Nephron (organoid): ENCODE results near the gene NDUFC1.
"Not testable (repeated sequence)": the region's sequence is repeated elsewhere in the genome, so short reads cannot be mapped to it uniquely, and the experiment has no call there.

ENCODE experiments used
- H3K27ac Mint-ChIP-seq, 3 experiments: 2 replicates each; pipeline ENCODE4 v1.8.0; 2020; ENCODE audit warnings: mixed read lengths in 3 of 3, mild to moderate bottlenecking in 2 of 3, moderate library complexity in 1 of 3
- H3K27me3 Mint-ChIP-seq: 2 replicates; pipeline ENCODE4 v1.8.0; 2021; ENCODE audit warnings: low read depth, mild to moderate bottlenecking, moderate library complexity, mixed read lengths
- H3K36me3 Mint-ChIP-seq: 2 replicates; pipeline ENCODE4 v1.8.0; 2020; ENCODE audit warnings: low read depth, mixed read lengths
- H3K4me1 Mint-ChIP-seq: 2 replicates; pipeline ENCODE4 v1.8.0; 2020; ENCODE audit warnings: mixed read lengths
- H3K4me3 Mint-ChIP-seq, 3 experiments: 2 replicates each; pipeline ENCODE4 v1.8.0; 2020; ENCODE audit warnings: mild to moderate bottlenecking in 3 of 3, mixed read lengths in 3 of 3, moderate library complexity in 2 of 3
- H3K9me3 Mint-ChIP-seq: 2 replicates; pipeline ENCODE4 v1.8.0; 2020; ENCODE audit warnings: mixed read lengths
- TF ChIP-seq, protein P1 (sequence below), 3 experiments: fragments of 200-600 bp; sonication (generic); IDR thresholded peaks; one replicate each; pipeline ENCODE4 v1.5.0; 2021; ENCODE audit warnings: antibody characterized with exemption in 3 of 3; ENCODE audit not compliant: unreplicated experiment in 3 of 3

Gene NDUFC1

DNA sequence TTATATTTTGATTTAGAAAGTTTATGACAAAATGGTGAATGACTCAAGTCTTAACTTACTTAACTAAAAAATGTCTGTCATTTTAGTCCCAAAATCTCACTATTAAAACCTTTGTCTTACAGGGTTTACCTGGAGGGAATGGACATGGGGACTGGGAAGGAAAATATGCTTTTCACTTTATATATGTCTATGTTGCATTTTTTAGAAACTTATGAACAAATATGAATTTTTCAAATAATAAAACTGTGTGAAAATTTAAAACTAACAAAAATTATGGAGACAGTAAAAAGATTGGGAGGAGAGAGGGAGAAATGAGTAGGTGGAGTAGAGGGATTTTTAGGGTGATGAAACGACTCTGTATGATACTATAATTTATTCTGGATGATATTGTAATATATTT lies 28.4 kb downstream of the NDUFC1 start:
- Mint-ChIP-seq H3K4me3 (no peak overlapping the region), H3K4me1 (peaks cover 2% of the 10 kb centered on the region), H3K27me3 (peaks cover 25% of the 10 kb centered on the region), H3K27ac (no peak overlapping the region), H3K9me3 (no peaks in the 10 kb centered on the region), H3K36me3 (no peaks in the 10 kb centered on the region)
- TF ChIP-seq, protein P1, sequence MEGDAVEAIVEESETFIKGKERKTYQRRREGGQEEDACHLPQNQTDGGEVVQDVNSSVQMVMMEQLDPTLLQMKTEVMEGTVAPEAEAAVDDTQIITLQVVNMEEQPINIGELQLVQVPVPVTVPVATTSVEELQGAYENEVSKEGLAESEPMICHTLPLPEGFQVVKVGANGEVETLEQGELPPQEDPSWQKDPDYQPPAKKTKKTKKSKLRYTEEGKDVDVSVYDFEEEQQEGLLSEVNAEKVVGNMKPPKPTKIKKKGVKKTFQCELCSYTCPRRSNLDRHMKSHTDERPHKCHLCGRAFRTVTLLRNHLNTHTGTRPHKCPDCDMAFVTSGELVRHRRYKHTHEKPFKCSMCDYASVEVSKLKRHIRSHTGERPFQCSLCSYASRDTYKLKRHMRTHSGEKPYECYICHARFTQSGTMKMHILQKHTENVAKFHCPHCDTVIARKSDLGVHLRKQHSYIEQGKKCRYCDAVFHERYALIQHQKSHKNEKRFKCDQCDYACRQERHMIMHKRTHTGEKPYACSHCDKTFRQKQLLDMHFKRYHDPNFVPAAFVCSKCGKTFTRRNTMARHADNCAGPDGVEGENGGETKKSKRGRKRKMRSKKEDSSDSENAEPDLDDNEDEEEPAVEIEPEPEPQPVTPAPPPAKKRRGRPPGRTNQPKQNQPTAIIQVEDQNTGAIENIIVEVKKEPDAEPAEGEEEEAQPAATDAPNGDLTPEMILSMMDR (IDR thresholded peaks at IDR 0.05; ENCODE audit: unreplicated experiment in 3 of 3): no peak

- Mint-ChIP-seq H3K9me3 (no peaks in the 10 kb centered on the region), H3K36me3 (no peaks in the 10 kb centered on the region), H3K4me1 (peaks cover 10% of the 10 kb centered on the region), H3K27me3 (no peaks in the 10 kb centered on the region), H3K27ac (peak overlapping the region; percentile 81 to 89 (median 87)), H3K4me3 (peak overlapping the region in 1 of 3 experiments; percentile 87)
- TF ChIP-seq, protein P1 (IDR thresholded peaks at IDR 0.05; ENCODE audit: unreplicated experiment in 3 of 3): no peak
Observed at GRCh38 chr4:139267301-139267700, 35.0 kb downstream of the NDUFC1 start.

DNA sequence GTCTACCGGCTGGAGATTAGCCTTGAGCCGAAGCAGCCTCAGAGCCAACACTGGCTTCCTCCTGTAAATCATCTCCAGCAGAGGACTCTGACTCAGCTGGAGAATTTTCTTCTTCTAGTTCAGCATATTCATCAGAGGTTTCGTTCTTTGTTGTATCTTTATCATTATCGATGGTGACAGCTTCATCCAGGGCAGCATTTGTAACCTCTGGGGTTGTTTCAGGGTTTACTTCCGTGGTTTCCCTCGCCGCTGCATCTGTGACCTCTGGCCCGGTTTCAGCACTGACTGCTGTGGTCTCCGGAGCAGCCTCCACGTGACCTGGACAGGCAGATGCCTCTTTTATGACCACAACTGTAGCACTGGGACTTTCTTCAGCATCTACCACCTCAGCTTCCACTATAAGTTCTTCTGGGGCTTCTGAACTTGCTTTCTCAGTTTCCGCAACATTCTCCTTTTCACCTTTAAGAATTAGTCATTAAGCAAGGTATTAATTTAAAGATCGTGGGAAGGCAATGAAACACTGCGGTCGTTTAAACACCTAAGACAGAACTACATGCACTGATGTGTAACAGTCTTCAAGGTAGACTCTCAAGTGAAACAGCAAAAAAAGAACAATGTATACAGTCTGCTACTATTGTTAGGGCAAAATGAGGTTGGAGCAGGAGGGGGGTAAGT lies 35.6 kb downstream of the NDUFC1 start:
- Mint-ChIP-seq H3K9me3 (no peaks in the 10 kb centered on the region), H3K36me3 (no peaks in the 10 kb centered on the region), H3K27ac (peak overlapping the region; percentile 81 to 89 (median 87)), H3K4me3 (peak overlapping the region; percentile 79 to 87 (median 83)), H3K4me1 (peaks cover 10% of the 10 kb centered on the region), H3K27me3 (no peaks in the 10 kb centered on the region)
- TF ChIP-seq, protein P1 (IDR thresholded peaks at IDR 0.05; ENCODE audit: unreplicated experiment in 3 of 3): no peak

DNA sequence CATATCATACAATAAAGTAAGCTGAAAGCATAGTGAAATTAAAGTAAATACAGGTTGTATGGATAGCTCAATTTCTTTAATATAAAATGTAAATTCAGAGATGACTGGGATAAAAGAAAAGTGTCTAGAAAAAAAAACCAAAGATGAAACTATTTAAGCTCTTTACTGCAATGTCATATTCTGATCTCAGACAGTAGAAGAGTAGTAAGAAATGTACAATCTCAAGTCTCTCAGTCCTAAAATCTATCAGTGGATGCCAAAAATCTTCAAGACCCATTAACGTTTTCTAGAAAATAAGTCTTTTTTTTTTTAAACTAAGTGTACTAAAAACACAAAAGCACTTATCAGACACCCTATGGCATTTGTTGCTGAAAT lies 36.1 kb downstream of the NDUFC1 start:
- H3K27ac Mint-ChIP-seq: peak overlapping the region; percentile 81 to 89 (median 87)
- no peaks in the 10 kb centered on the region for H3K36me3 Mint-ChIP-seq
- no peaks in the 10 kb centered on the region for H3K27me3 Mint-ChIP-seq
- H3K4me3 Mint-ChIP-seq: peak overlapping the region; percentile 79 to 87 (median 83)
- peaks cover 10% of the 10 kb centered on the region for H3K4me1 Mint-ChIP-seq
- H3K9me3 Mint-ChIP-seq: no peaks in the 10 kb centered on the region
- TF ChIP-seq, protein P1 (IDR thresholded peaks at IDR 0.05; ENCODE audit: unreplicated experiment in 3 of 3): no peak

DNA sequence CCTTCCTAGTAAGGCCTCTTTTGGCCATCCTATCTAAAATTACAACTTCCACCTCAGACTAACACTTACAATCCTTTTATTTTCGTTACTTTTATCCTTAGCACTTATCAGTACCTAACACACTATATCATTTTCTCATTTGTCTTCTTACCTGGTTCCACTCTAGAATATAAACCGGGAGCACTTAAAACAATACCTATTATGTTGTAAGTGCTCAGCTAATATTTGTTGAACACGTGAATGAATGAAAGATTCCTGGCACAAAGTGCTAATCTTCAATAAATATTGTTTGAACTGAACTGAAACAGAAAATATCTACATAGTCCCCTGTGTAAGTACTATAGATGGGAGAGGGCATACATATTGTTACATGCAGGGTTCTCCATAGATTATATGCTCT lies 36.6 kb downstream of the NDUFC1 start:
- Mint-ChIP-seq H3K9me3 (no peaks in the 10 kb centered on the region), H3K27ac (peak overlapping the region in 1 of 3 experiments; percentile 24), H3K4me1 (peaks cover 10% of the 10 kb centered on the region), H3K4me3 (no peak overlapping the region), H3K27me3 (no peaks in the 10 kb centered on the region), H3K36me3 (no peaks in the 10 kb centered on the region)
- TF ChIP-seq, protein P1 (IDR thresholded peaks at IDR 0.05; ENCODE audit: unreplicated experiment in 3 of 3): no peak

- Mint-ChIP-seq H3K9me3 (no peaks in the 10 kb centered on the region), H3K4me1 (no peaks in the 10 kb centered on the region), H3K27me3 (no peaks in the 10 kb centered on the region), H3K27ac (no peak overlapping the region), H3K4me3 (no peak overlapping the region), H3K36me3 (no peaks in the 10 kb centered on the region)
- TF ChIP-seq, protein P1 (IDR thresholded peaks at IDR 0.05; ENCODE audit: unreplicated experiment in 3 of 3): no peak
Observed at GRCh38 chr4:139256349-139256748, 45.9 kb downstream of the NDUFC1 start.

GRCh38 chr4:139255581-139255980 lies 46.7 kb downstream of the NDUFC1 start:
- not testable (repeated sequence) for H3K4me1 Mint-ChIP-seq, H3K4me3 Mint-ChIP-seq, H3K27ac Mint-ChIP-seq, H3K9me3 Mint-ChIP-seq, H3K27me3 Mint-ChIP-seq, H3K36me3 Mint-ChIP-seq
